GM23338 (cell line): ENCODE data around the gene MOCOS. TPM values are rescaled to one million over a fixed set of nuclear protein-coding genes. Genes with fewer than 3 reads are reported as not detected.

ENCODE experiments used
- ATAC-seq: fragments of 200-7000 bp; cut with Tn5 transposase; 3 replicates; pipeline ENCODE4 v1.9.1; 2020
- DNase-seq: peaks from one replicate; pipeline ENCODE4 v3.0.0-alpha.2; 2015; ENCODE audit warnings: low spot score
- H2AFZ ChIP-seq: fragments of 200-600 bp; sonication (generic); 2 replicates; pipeline ENCODE4 v1.8.0; 2016; ENCODE audit warnings: antibody characterized with exemption, mild to moderate bottlenecking, moderate library complexity
- H3F3A ChIP-seq: fragments of 200-600 bp; sonication (generic); replicated peaks from 2 replicates; pipeline ENCODE4 v1.8.0; 2017; ENCODE audit warnings: antibody characterized with exemption, mixed run types, low read depth
- H3K27ac ChIP-seq: fragments of 200-600 bp; sonication (generic); 2 replicates; pipeline ENCODE4 v1.6.1; 2016; ENCODE audit warnings: low read depth
- H3K27me3 ChIP-seq: fragments of 200-600 bp; sonication (generic); 2 replicates; pipeline ENCODE4 v1.8.0; 2016; ENCODE audit warnings: mild to moderate bottlenecking, mixed run types, moderate library complexity; ENCODE audit not compliant: insufficient read depth
- H3K36me3 ChIP-seq: fragments of 200-600 bp; sonication (generic); 2 replicates; pipeline ENCODE4 v1.8.0; 2016; ENCODE audit warnings: mild to moderate bottlenecking; ENCODE audit not compliant: insufficient read depth
- H3K4me1 ChIP-seq: fragments of 200-600 bp; sonication (generic); 2 replicates; pipeline ENCODE4 v1.8.0; 2016; ENCODE audit warnings: mild to moderate bottlenecking, moderate library complexity; ENCODE audit not compliant: insufficient read depth
- H3K4me2 ChIP-seq: fragments of 200-600 bp; sonication (generic); 2 replicates; pipeline ENCODE4 v1.7.1; 2017; ENCODE audit warnings: mixed run types
- H3K4me3 ChIP-seq: fragments of 200-600 bp; sonication (generic); 2 replicates; pipeline ENCODE4 v1.6.1; 2016; ENCODE audit warnings: mixed run types
- H3K79me2 ChIP-seq: fragments of 200-600 bp; sonication (generic); replicated peaks from 2 replicates; pipeline ENCODE4 v1.8.0; 2017; ENCODE audit warnings: mild to moderate bottlenecking; ENCODE audit not compliant: insufficient read depth
- H3K9me2 ChIP-seq: fragments of 200-600 bp; sonication (generic); 2 replicates; pipeline ENCODE4 v1.8.0; 2017; ENCODE audit not compliant: insufficient read depth
- H4K20me1 ChIP-seq: fragments of 200-600 bp; sonication (generic); replicated peaks from 2 replicates; pipeline ENCODE4 v1.8.0; 2017; ENCODE audit warnings: mild to moderate bottlenecking; ENCODE audit not compliant: insufficient read depth
- H3K27ac Mint-ChIP-seq: 2 replicates; pipeline ENCODE4 v1.8.0; 2020; ENCODE audit warnings: inconsistent platforms, mild to moderate bottlenecking, moderate library complexity, mixed read lengths
- H3K27me3 Mint-ChIP-seq: 3 replicates; pipeline ENCODE4 v1.8.0; 2022; ENCODE audit warnings: low read depth, mild to moderate bottlenecking, moderate library complexity, mixed read lengths, inconsistent platforms; ENCODE audit not compliant: insufficient read depth, poor library complexity
- H3K36me3 Mint-ChIP-seq: 3 replicates; pipeline ENCODE4 v1.8.0; 2021; ENCODE audit warnings: low read depth, mild to moderate bottlenecking, inconsistent platforms, moderate library complexity, mixed read lengths
- H3K4me1 Mint-ChIP-seq: 3 replicates; pipeline ENCODE4 v1.8.0; 2020; ENCODE audit warnings: mild to moderate bottlenecking, inconsistent platforms, mixed read lengths
- H3K4me3 Mint-ChIP-seq: 3 replicates; pipeline ENCODE4 v1.8.0; 2021; ENCODE audit warnings: moderate library complexity, mild to moderate bottlenecking, inconsistent platforms, mixed read lengths
- H3K9me3 Mint-ChIP-seq: 3 replicates; pipeline ENCODE4 v1.8.0; 2020; ENCODE audit warnings: moderate library complexity, mild to moderate bottlenecking, inconsistent platforms, mixed read lengths
- CREB1 ChIP-seq: fragments of 250-450 bp; sonication (Bioruptor Pico); IDR thresholded peaks from 2 replicates; pipeline ENCODE4 v1.5.0; 2020; ENCODE audit warnings: low read depth, mild to moderate bottlenecking, moderate library complexity
- CTCF ChIP-seq, 2 experiments: fragments of 200-600 bp in 1 of 2; sonication (generic) in 1 of 2; conservative IDR thresholded peaks; 2 replicates each; pipeline versions ENCODE4 v1.5.1 to v1.6.1; 2016 to 2017; ENCODE audit warnings: antibody characterized with exemption in 2 of 2, low read depth in 2 of 2, mild to moderate bottlenecking in 2 of 2, moderate library complexity in 1 of 2
- ETS1 ChIP-seq: IDR thresholded peaks from 2 replicates; pipeline ENCODE4 v1.6.1; 2016; ENCODE audit warnings: antibody characterized with exemption
- EZH2phosphoT487 ChIP-seq: fragments of 200-600 bp; sonication (generic); IDR thresholded peaks from one replicate; pipeline ENCODE4 v1.8.1; 2018; ENCODE audit warnings: antibody characterized with exemption; ENCODE audit not compliant: unreplicated experiment
- JUNB ChIP-seq: IDR thresholded peaks from one replicate; pipeline ENCODE4 v1.6.1; 2016; ENCODE audit warnings: antibody characterized with exemption; ENCODE audit not compliant: unreplicated experiment
- NANOG ChIP-seq: IDR thresholded peaks from 2 replicates; pipeline ENCODE4 v1.6.1; 2016; ENCODE audit warnings: antibody characterized with exemption, borderline replicate concordance
- POLR2AphosphoS5 ChIP-seq: IDR thresholded peaks from 2 replicates; pipeline ENCODE4 v1.6.1; 2016; ENCODE audit warnings: antibody characterized with exemption, low read depth
- REST ChIP-seq: IDR thresholded peaks from one replicate; pipeline ENCODE4 v1.6.1; 2018; ENCODE audit warnings: antibody characterized with exemption; ENCODE audit not compliant: unreplicated experiment
- STAT1 ChIP-seq: IDR thresholded peaks from one replicate; pipeline ENCODE4 v1.6.1; 2016; ENCODE audit warnings: antibody characterized with exemption; ENCODE audit not compliant: unreplicated experiment
- ZNF114 ChIP-seq: fragments of 250-450 bp; sonication (Bioruptor Pico); IDR thresholded peaks from 2 replicates; pipeline ENCODE4 v1.5.0; 2020; ENCODE audit warnings: mild to moderate bottlenecking, moderate library complexity
- ZNF331 ChIP-seq: fragments of 250-450 bp; sonication (Bioruptor Pico); IDR thresholded peaks from 2 replicates; pipeline ENCODE4 v1.5.0; 2020; ENCODE audit warnings: low read depth, mild to moderate bottlenecking, moderate library complexity
- polyA plus RNA-seq: library from polyadenylated mRNA; unstranded; fragments of >200 nt; fragmentation: Nextera tagmentation; extraction: Ambion mirVana; gene quantifications from 2 replicates; pipeline ENCODE4 v1.2.1, GENCODE V29; 2016
- total RNA-seq: library from RNA; depleted of rRNA; stranded (reverse); fragments of >200 nt; shearing (Covaris generic); gene quantifications from 2 replicates; pipeline ENCODE4 v1.2.3, GENCODE V29; 2014

Gene MOCOS
- total and polyA plus RNA-seq, 2 experiments from 2014 or later = 3.9 to 7.2 TPM

- TF ChIP-seq JUNB (no peak), ZNF114 (CRISPR knock-in tag) (no peak), CTCF (conservative IDR thresholded peaks at IDR 0.05; ENCODE audit: low read depth in 2 of 2) (no peak), EZH2phosphoT487 (no peak), ETS1 (no peak), STAT1 (no peak), CREB1 (CRISPR knock-in tag) (no peak), NANOG (no peak)
- peaks cover 85% of the 10 kb centered on the region for H3K36me3 Mint-ChIP-seq
Measured at GRCh38 chr18:36149514-36150289, 37.6 kb upstream of the MOCOS start.

GRCh38 chr18:36152781-36153180 is 34.5 kb upstream of the MOCOS start:
- Histone ChIP-seq H2AFZ (no peak overlapping the region), H3K9me2 (no peaks in the 10 kb centered on the region), H4K20me1 (peaks cover 11% of the 10 kb centered on the region), H3K27ac (no peak overlapping the region), H3K36me3 (peaks cover 74% of the 10 kb centered on the region), H3K4me3 (no peak overlapping the region), H3F3A (no peaks in the 10 kb centered on the region), H3K4me2 (no peak overlapping the region), H3K27me3 (no peaks in the 10 kb centered on the region), H3K4me1 (no peaks in the 10 kb centered on the region), H3K79me2 (no peaks in the 10 kb centered on the region)
- no peaks in the 10 kb centered on the region for H3K9me3 Mint-ChIP-seq
- H3K27ac Mint-ChIP-seq = no peak overlapping the region
- H3K27me3 Mint-ChIP-seq = peaks cover 4% of the 10 kb centered on the region
- ATAC-seq (no peak), DNase-seq (no peak)
- H3K4me3 Mint-ChIP-seq = no peak overlapping the region
- peaks cover 82% of the 10 kb centered on the region for H3K36me3 Mint-ChIP-seq
- TF ChIP-seq JUNB = no peak
- no peak for TF ChIP-seq STAT1
- TF ChIP-seq CREB1 (CRISPR knock-in tag) = no peak
- no peak for TF ChIP-seq POLR2AphosphoS5
- no peak for TF ChIP-seq NANOG
- TF ChIP-seq REST = no peak
- no peak for TF ChIP-seq ZNF331
- TF ChIP-seq ETS1 = no peak
- no peak for TF ChIP-seq EZH2phosphoT487
- no peak for TF ChIP-seq ZNF114 (CRISPR knock-in tag)
- H3K4me1 Mint-ChIP-seq = no peaks in the 10 kb centered on the region; the same call in 2 of the 3 replicates

More at GRCh38 chr18:36149514-36150289, 37.6 kb upstream of the MOCOS start:
- Mint-ChIP-seq H3K9me3 (no peaks in the 10 kb centered on the region), H3K4me3 (no peak overlapping the region), H3K4me1 (no peaks in the 10 kb centered on the region), H3K27me3 (peaks cover 4% of the 10 kb centered on the region), H3K27ac (peak overlapping the region; percentile 75)
- H3K79me2 ChIP-seq = no peaks in the 10 kb centered on the region
- no peak overlapping the region for H2AFZ ChIP-seq
- H3K9me2 ChIP-seq = no peaks in the 10 kb centered on the region
- H3K4me1 ChIP-seq = no peaks in the 10 kb centered on the region
- no peak overlapping the region for H3K4me2 ChIP-seq
- DNase-seq = no peak
- no peaks in the 10 kb centered on the region for H3F3A ChIP-seq
- peaks cover 20% of the 10 kb centered on the region for H4K20me1 ChIP-seq
- H3K27me3 ChIP-seq = no peaks in the 10 kb centered on the region
- peaks cover 67% of the 10 kb centered on the region for H3K36me3 ChIP-seq
- ATAC-seq = no peak
- H3K4me3 ChIP-seq = no peak overlapping the region
- H3K27ac ChIP-seq = no peak overlapping the region
